CD4-positive, alpha-beta memory T cell (primary cell): ENCODE measurements around the gene ANKRD45. TPM values are rescaled to one million over a fixed set of nuclear protein-coding genes. Genes with fewer than 3 reads are reported as not detected.

Experiments
- CTCF ChIA-PET: fragments of 350-600 bp; sonication (Branson Sonifier 250); formaldehyde crosslinking; loops from one replicate; lab custom pipeline; 2021; ENCODE audit warnings: inconsistent platforms; ENCODE audit not compliant: partially characterized antibody; lab: Charles Lee
- POLR2A ChIA-PET: fragments of 350-600 bp; sonication (Branson Sonifier 250); formaldehyde crosslinking; loops from one replicate; lab custom pipeline; 2021; ENCODE audit not compliant: partially characterized antibody; lab: Charles Lee
- DNase-seq, 5 donors: peaks; one replicate each; pipeline versions ENCODE4 v3.0.0 to v3.0.0-alpha.2; 2020 to 2022; ENCODE audit warnings: mixed read lengths in 1 of 5
- H3K27ac ChIP-seq: one replicate; pipeline ENCODE4 v1.7.0; 2013; ENCODE audit warnings: low read depth, low read length
- H3K27me3 ChIP-seq: 2 replicates; pipeline ENCODE4 v1.7.0; 2013; ENCODE audit warnings: mild to moderate bottlenecking, low read length, moderate library complexity; ENCODE audit not compliant: insufficient read depth
- H3K36me3 ChIP-seq: 2 replicates; pipeline ENCODE4 v1.7.0; 2013; ENCODE audit warnings: mild to moderate bottlenecking, low read length, moderate library complexity; ENCODE audit not compliant: insufficient read depth
- H3K4me1 ChIP-seq: 2 replicates; pipeline ENCODE4 v1.7.0; 2013; ENCODE audit warnings: mild to moderate bottlenecking, low read length, moderate library complexity; ENCODE audit not compliant: insufficient read depth
- H3K4me3 ChIP-seq, 2 donors: one replicate each; pipeline ENCODE4 v1.7.0; 2013; ENCODE audit warnings: low read length in 2 of 2, mild to moderate bottlenecking in 1 of 2
- H3K9me3 ChIP-seq, 2 donors: one replicate each; pipeline ENCODE4 v1.7.0; 2013; ENCODE audit warnings: low read length in 2 of 2, control low read depth in 1 of 2; ENCODE audit not compliant: control insufficient read depth in 1 of 2
- H3K27ac Mint-ChIP-seq, 7 donors: one replicate each; pipeline ENCODE4 v1.8.0; 2020 to 2021; ENCODE audit warnings: mixed read lengths in 7 of 7, mild to moderate bottlenecking in 6 of 7, inconsistent platforms in 3 of 7, moderate library complexity in 3 of 7
- H3K27me3 Mint-ChIP-seq, 2 donors: one replicate each; pipeline ENCODE4 v1.8.0; 2020 to 2021; ENCODE audit warnings: mixed read lengths in 2 of 2
- H3K36me3 Mint-ChIP-seq, 2 donors: one replicate each; pipeline ENCODE4 v1.8.0; 2020 to 2021; ENCODE audit warnings: mixed read lengths in 2 of 2, inconsistent platforms in 1 of 2, mild to moderate bottlenecking in 1 of 2
- H3K4me1 Mint-ChIP-seq, 4 donors: one replicate each; pipeline ENCODE4 v1.8.0; 2020 to 2021; ENCODE audit warnings: mixed read lengths in 4 of 4, mild to moderate bottlenecking in 1 of 4
- H3K4me3 Mint-ChIP-seq, 8 donors: one replicate each; pipeline ENCODE4 v1.8.0; 2020 to 2021; ENCODE audit warnings: mixed read lengths in 8 of 8, mild to moderate bottlenecking in 7 of 8, moderate library complexity in 6 of 8, inconsistent platforms in 3 of 8
- H3K9me3 Mint-ChIP-seq, 8 donors: one replicate each; pipeline ENCODE4 v1.8.0; 2020 to 2021; ENCODE audit warnings: mixed read lengths in 8 of 8, mild to moderate bottlenecking in 5 of 8, inconsistent platforms in 3 of 8, moderate library complexity in 1 of 8
- intact Hi-C: fragments of 100-400 bp; cut with micrococcal nuclease; formaldehyde crosslinking; loops from one replicate; pipeline ENCODE4 v1.15.1; 2023
- polyA plus RNA-seq, 2 donors: library from polyadenylated mRNA; unstranded; fragments of 300-500 nt; fragmentation: Illumina TruSeq; gene quantifications; one replicate each; pipeline ENCODE4 v1.2.3, GENCODE V29; 2021
- total RNA-seq, 2 experiments: library from RNA; stranded (reverse); gene quantifications; one replicate each; pipeline ENCODE4 v1.2.3, GENCODE V29; 2021

Gene ANKRD45
- total and polyA plus RNA-seq, 4 experiments from 2014 or later, result not detected

DNA sequence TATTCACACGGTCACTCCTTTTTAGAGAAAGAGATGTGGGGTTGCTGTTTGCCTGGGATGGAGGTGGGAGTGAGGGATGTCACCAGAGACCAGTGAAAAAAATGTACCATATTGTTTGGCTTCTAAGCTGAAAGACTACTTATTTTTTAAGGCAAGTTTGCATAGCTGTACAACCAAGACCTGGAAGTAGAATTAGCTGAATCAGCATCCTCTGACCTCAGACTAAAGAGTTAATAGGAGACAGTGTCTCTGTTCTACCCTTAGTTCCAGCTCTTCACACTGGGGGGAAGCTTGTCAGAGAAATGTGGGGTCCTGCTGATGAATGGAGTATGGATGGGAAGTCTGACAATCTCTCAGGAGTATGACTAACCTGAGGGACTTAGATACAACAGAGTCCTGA lies 108.4 kb downstream of the ANKRD45 start:
- POLR2A ChIA-PET, result no interaction called here

DNA sequence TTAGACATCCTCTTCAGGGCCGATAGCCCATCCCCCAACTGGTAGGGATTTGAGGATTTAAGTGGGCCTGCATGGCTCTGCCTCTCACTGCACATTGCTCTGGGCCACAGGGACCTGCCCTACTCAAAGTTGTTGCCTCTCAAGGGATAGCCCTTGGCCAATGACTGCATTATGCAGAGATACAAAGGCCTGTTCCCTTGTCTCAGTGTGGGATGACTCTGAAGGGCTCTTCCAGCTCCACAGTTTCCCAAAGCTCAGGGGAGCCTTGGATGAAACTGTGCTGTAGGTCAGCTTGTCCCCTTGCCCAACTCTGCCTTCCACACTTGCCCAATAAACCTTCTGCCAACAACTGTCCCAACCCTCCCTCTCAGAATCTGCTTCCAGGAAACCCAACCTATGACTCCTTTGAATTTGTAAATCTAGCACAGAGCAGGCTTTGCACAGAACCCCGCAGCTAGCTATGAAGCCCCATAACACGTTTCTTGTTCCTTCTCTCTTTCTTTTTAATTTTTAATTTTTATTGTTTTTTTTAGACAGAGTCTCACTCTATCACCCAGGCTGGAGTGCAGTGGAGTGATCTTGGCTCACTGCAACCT lies 109.3 kb downstream of the ANKRD45 start:
- H3K9me3 Mint-ChIP-seq, result peaks cover 0 to 7% (median 2%) of the 10 kb centered on the region in 8 donors
- Histone ChIP-seq H3K9me3 (no peaks in the 10 kb centered on the region), H3K4me1 (no peaks in the 10 kb centered on the region), H3K4me3 (no peak overlapping the region), H3K27me3 (no peaks in the 10 kb centered on the region), H3K36me3 (no peaks in the 10 kb centered on the region), H3K27ac (no peak overlapping the region)
- H3K27ac Mint-ChIP-seq, result no peak overlapping the region
- ChIA-PET CTCF (no interaction called here), POLR2A (no interaction called here)
- H3K27me3 Mint-ChIP-seq, result no peaks in the 10 kb centered on the region
- no peaks in the 10 kb centered on the region for H3K36me3 Mint-ChIP-seq
- no peak for DNase-seq
- H3K4me3 Mint-ChIP-seq, result no peak overlapping the region
- H3K4me1 Mint-ChIP-seq, result peaks cover 0 to 3% (median under 1%) of the 10 kb centered on the region in 4 donors
- intact Hi-C loops, result no loop called here

More for the DNA sequence above, 108.4 kb downstream of the ANKRD45 start:
- no peak overlapping the region for H3K4me3 ChIP-seq
- peaks cover 0 to 2% of the 10 kb centered on the region in 2 donors for H3K27me3 Mint-ChIP-seq
- H3K4me1 Mint-ChIP-seq, result peaks cover 0 to 3% (median 0%) of the 10 kb centered on the region in 4 donors
- H3K27ac Mint-ChIP-seq, result peak overlapping the region in 1 of 7 donors; percentile 48
- peaks cover 0 to 10% (median 4%) of the 10 kb centered on the region in 8 donors for H3K9me3 Mint-ChIP-seq
- peaks cover 0 to 2% of the 10 kb centered on the region in 2 donors for H3K36me3 Mint-ChIP-seq
- CTCF ChIA-PET, result interaction anchor here (1.2 kb wide), 1 partner anchor 44 kb away, joined by 3 read pairs; no protein-coding TSS in a partner anchor
- no peak for DNase-seq
- no peaks in the 10 kb centered on the region for H3K36me3 ChIP-seq
- intact Hi-C loops, result no loop called here
- no peaks in the 10 kb centered on the region for H3K9me3 ChIP-seq
- no peak overlapping the region for H3K4me3 Mint-ChIP-seq
- no peaks in the 10 kb centered on the region for H3K4me1 ChIP-seq
- H3K27ac ChIP-seq, result no peak overlapping the region
- no peaks in the 10 kb centered on the region for H3K27me3 ChIP-seq

Other genes with a start within 250 kb of the ANKRD45 start
- gene PRDX6, start 192.5 kb downstream of the ANKRD45 start, total RNA-seq, result 10 to 100 TPM; 69.9 to 74.8 TPM
- 100 to 1,000 TPM in 1 of 2 donors, 10 to 100 TPM in 1; 88.5 to 112 TPM for gene PRDX6, start 192.5 kb downstream of the ANKRD45 start, polyA plus RNA-seq
- gene SLC9C2, start 66.8 kb downstream of the ANKRD45 start, total RNA-seq, result not detected
- gene SLC9C2, start 66.8 kb downstream of the ANKRD45 start, polyA plus RNA-seq, result not detected
- not detected for gene TEX50, start 34.5 kb downstream of the ANKRD45 start, total RNA-seq
- not detected for gene TEX50, start 34.5 kb downstream of the ANKRD45 start, polyA plus RNA-seq
- 10 to 100 TPM; 41.0 to 43.9 TPM for gene KLHL20, start 45.1 kb upstream of the ANKRD45 start, total RNA-seq
- gene KLHL20, start 45.1 kb upstream of the ANKRD45 start, polyA plus RNA-seq, result 10 to 100 TPM; 24.5 to 26.7 TPM
- gene DARS2, start 154.8 kb upstream of the ANKRD45 start, total RNA-seq, result 10 to 100 TPM; 13.4 to 13.5 TPM
- 1 to 10 TPM; 3.6 to 9.7 TPM for gene DARS2, start 154.8 kb upstream of the ANKRD45 start, polyA plus RNA-seq
- 10 to 100 TPM in 1 of 2 experiments, 1 to 10 TPM in 1; 9.0 to 10.2 TPM for gene CENPL, start 155.0 kb upstream of the ANKRD45 start, total RNA-seq
- gene CENPL, start 155.0 kb upstream of the ANKRD45 start, polyA plus RNA-seq, result 1 to 10 TPM; 6.1 to 7.0 TPM
- 100 to 1,000 TPM; 676 to 709 TPM for gene GAS5, start 198.1 kb upstream of the ANKRD45 start, total RNA-seq
- 100 to 1,000 TPM; 312 to 395 TPM for gene GAS5, start 198.1 kb upstream of the ANKRD45 start, polyA plus RNA-seq
- gene ZBTB37, start 198.5 kb upstream of the ANKRD45 start, total RNA-seq, result 10 to 100 TPM; 24.3 to 26.5 TPM
- 1 to 10 TPM in 1 of 2 donors, under 1 TPM in 1; 0.95 to 2.2 TPM for gene ZBTB37, start 198.5 kb upstream of the ANKRD45 start, polyA plus RNA-seq
- not detected for gene SERPINC1, start 247.5 kb upstream of the ANKRD45 start, total RNA-seq
- not detected for gene SERPINC1, start 247.5 kb upstream of the ANKRD45 start, polyA plus RNA-seq